SK-N-MC (cell line): ENCODE data around the gene DLG2.
"Not testable (repeated sequence)": the region's sequence is repeated elsewhere in the genome, so short reads cannot be mapped to it uniquely, and the experiment has no call there.

Source experiments
- DNase-seq: peaks from one replicate; pipeline ENCODE4 v3.0.0-alpha.2; 2011; ENCODE audit warnings: low read depth, low spot score
- H3K27ac ChIP-seq: fragments of 200-600 bp; sonication (generic); 2 replicates; pipeline ENCODE4 v1.5.1; 2016; ENCODE audit warnings: mixed run types
- H3K36me3 ChIP-seq: fragments of 200-600 bp; sonication (generic); 2 replicates; pipeline ENCODE4 v1.6.1; 2017; ENCODE audit warnings: antibody characterized with exemption, low read length, mixed read lengths; ENCODE audit not compliant: insufficient read depth
- H3K4me3 ChIP-seq: fragments of 200-600 bp; sonication (generic); 2 replicates; pipeline ENCODE4 v1.5.1; 2016
- H3K9ac ChIP-seq: fragments of 200-600 bp; sonication (generic); 2 replicates; pipeline ENCODE4 v1.8.0; 2017; ENCODE audit warnings: mixed run types, mixed read lengths; ENCODE audit not compliant: insufficient read length
- H3K9me3 ChIP-seq: fragments of 200-600 bp; sonication (generic); 2 replicates; pipeline ENCODE4 v1.6.1; 2017; ENCODE audit warnings: low read depth, mild to moderate bottlenecking, antibody characterized with exemption, low read length, moderate library complexity, mixed read lengths
- EZH2 ChIP-seq: fragments of 200-600 bp; sonication (generic); IDR thresholded peaks from one replicate; pipeline ENCODE4 v1.6.1; 2017; ENCODE audit warnings: antibody characterized with exemption
- FOXP2 ChIP-seq: optimal IDR thresholded peaks from 2 replicates; pipeline ENCODE3; 2011; ENCODE audit warnings: mild to moderate bottlenecking, moderate library complexity; ENCODE audit not compliant: insufficient read depth; ENCODE audit errors: extremely low read length, control extremely low read depth
- POLR2AphosphoS5 ChIP-seq: IDR thresholded peaks from 2 replicates; pipeline ENCODE4 v1.6.1; 2012; ENCODE audit warnings: mild to moderate bottlenecking, low read depth, low read length, borderline replicate concordance

DLG2 gene

GRCh38 chr11:85627998-85628770, 1.0 kb upstream of the DLG2 start, which contains the start of gene TMEM126B:
Gene TMEM126B (plus strand): TSS chr11:85628593. CDS start chr11:85628608, 15 bp downstream.
- TF ChIP-seq POLR2AphosphoS5 (peak; percentile 97), FOXP2 (peak; percentile 84), EZH2 (no peak)
- Histone ChIP-seq H3K27ac (0 out of 2 replicates have a peak within 1 kb of the TSS, but pooled peaks have one; percentile 45), H3K9ac (peak within 1 kb of the TSS; percentile 86), H3K4me3 (peak within 1 kb of the TSS; percentile 99), H3K36me3 (peaks cover 16% of the 10 kb centered on the region), H3K9me3 (no peaks in the 10 kb centered on the region)
- DNase-seq: peak; percentile 78

- Histone ChIP-seq H3K27ac (no peak overlapping the region), H3K36me3 (peaks cover 9% of the 10 kb centered on the region), H3K9ac (no peak overlapping the region), H3K4me3 (no peak overlapping the region), H3K9me3 (no peaks in the 10 kb centered on the region)
- TF ChIP-seq FOXP2: no peak
- TF ChIP-seq EZH2: no peak
- TF ChIP-seq POLR2AphosphoS5: no peak
- DNase-seq: no peak
Measured at GRCh38 chr11:85626496-85626895, 648 bp downstream of the DLG2 start.

- Histone ChIP-seq H3K27ac (no peak overlapping the region), H3K4me3 (no peak overlapping the region), H3K9ac (no peak overlapping the region), H3K9me3 (no peaks in the 10 kb centered on the region), H3K36me3 (no peaks in the 10 kb centered on the region)
- TF ChIP-seq EZH2 (no peak), POLR2AphosphoS5 (no peak), FOXP2 (no peak)
- DNase-seq: no peak
Measured at GRCh38 chr11:85620256-85620655, 6.9 kb downstream of the DLG2 start.

GRCh38 chr11:85619499-85619898, 7.6 kb downstream of the DLG2 start:
- TF ChIP-seq POLR2AphosphoS5 (no peak), EZH2 (no peak), FOXP2 (no peak)
- H3K36me3 ChIP-seq: no peaks in the 10 kb centered on the region
- no peak for DNase-seq
- no peak overlapping the region for H3K9ac ChIP-seq
- no peak overlapping the region for H3K27ac ChIP-seq
- no peaks in the 10 kb centered on the region for H3K9me3 ChIP-seq
- H3K4me3 ChIP-seq: no peak overlapping the region

- not testable (repeated sequence) for H3K9me3 ChIP-seq, H3K36me3 ChIP-seq, H3K27ac ChIP-seq, H3K9ac ChIP-seq, H3K4me3 ChIP-seq, DNase-seq
Measured at GRCh38 chr11:85611643-85612042, 15.5 kb downstream of the DLG2 start.

GRCh38 chr11:85609286-85609685, 17.9 kb downstream of the DLG2 start:
- not testable (repeated sequence) for DNase-seq, H3K36me3 ChIP-seq, H3K9me3 ChIP-seq, H3K9ac ChIP-seq, H3K4me3 ChIP-seq, H3K27ac ChIP-seq

GRCh38 chr11:85608621-85609020, 18.5 kb downstream of the DLG2 start:
- H3K4me3 ChIP-seq, DNase-seq, H3K36me3 ChIP-seq, H3K27ac ChIP-seq, H3K9ac ChIP-seq, H3K9me3 ChIP-seq: not testable (repeated sequence)

GRCh38 chr11:85606237-85606636, 20.9 kb downstream of the DLG2 start:
- not testable (repeated sequence) for H3K9ac ChIP-seq, DNase-seq

GRCh38 chr11:85603220-85603619, 23.9 kb downstream of the DLG2 start:
- Histone ChIP-seq H3K27ac (no peak overlapping the region), H3K9ac (no peak overlapping the region), H3K36me3 (no peaks in the 10 kb centered on the region), H3K9me3 (no peaks in the 10 kb centered on the region), H3K4me3 (no peak overlapping the region)
- no peak for DNase-seq
- TF ChIP-seq EZH2 (no peak), FOXP2 (no peak), POLR2AphosphoS5 (no peak)

More at GRCh38 chr11:85606237-85606636, 20.9 kb downstream of the DLG2 start:
- H3K36me3 ChIP-seq, H3K27ac ChIP-seq, H3K4me3 ChIP-seq, H3K9me3 ChIP-seq: not testable (repeated sequence)
